Loucy (cell line): ENCODE measurements around the gene TPRG1L.

Experiments used
- EZH2phosphoT487 ChIP-seq: fragments of 200-600 bp; IDR thresholded peaks from 2 replicates; pipeline ENCODE4 v1.6.1; 2018; ENCODE audit warnings: antibody characterized with exemption, mild to moderate bottlenecking, moderate library complexity, borderline replicate concordance
- TF ChIP-seq, protein P1 (sequence below): fragments of 200-600 bp; sonication (generic); conservative IDR thresholded peaks from 2 replicates; pipeline ENCODE4 v1.5.1; 2014; ENCODE audit warnings: mild to moderate bottlenecking, antibody characterized with exemption, low read length

DNA sequence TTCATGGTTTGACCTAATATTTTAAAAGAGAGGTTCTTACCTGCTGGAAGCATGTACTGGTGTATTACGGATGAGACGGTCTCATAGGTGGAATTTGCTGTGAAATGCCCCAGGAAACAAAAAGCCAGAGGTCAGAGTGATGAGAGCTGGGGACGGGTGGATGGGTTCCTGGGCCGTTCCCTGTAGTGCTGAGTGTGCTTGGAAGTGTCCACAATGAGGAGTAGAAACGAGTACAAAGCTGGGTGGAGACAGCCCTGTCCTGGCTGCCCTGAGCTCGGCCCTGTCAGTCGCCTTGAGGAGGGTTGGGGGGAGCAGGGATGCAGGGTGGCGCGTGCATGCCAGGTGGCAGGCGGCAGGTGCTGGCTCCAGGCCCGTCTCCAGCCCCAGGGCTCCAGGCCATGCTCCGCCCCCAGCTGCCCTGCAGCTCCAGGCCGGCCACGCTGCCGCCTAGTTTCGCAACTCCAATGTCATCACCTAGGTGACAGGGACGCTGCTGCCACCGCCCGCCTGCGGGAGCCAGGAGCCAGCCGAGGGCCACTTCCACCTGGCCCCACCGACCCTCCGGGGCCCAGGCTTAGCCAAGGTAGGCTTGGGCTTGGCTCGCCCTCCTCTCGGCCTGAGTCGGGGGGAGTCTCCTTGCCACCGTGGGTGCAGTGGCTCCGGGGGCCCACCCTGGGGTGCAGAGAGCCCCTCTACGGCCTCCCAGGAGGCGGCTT, 43.9 kb downstream of the TPRG1L start:
- TF ChIP-seq, protein P1, sequence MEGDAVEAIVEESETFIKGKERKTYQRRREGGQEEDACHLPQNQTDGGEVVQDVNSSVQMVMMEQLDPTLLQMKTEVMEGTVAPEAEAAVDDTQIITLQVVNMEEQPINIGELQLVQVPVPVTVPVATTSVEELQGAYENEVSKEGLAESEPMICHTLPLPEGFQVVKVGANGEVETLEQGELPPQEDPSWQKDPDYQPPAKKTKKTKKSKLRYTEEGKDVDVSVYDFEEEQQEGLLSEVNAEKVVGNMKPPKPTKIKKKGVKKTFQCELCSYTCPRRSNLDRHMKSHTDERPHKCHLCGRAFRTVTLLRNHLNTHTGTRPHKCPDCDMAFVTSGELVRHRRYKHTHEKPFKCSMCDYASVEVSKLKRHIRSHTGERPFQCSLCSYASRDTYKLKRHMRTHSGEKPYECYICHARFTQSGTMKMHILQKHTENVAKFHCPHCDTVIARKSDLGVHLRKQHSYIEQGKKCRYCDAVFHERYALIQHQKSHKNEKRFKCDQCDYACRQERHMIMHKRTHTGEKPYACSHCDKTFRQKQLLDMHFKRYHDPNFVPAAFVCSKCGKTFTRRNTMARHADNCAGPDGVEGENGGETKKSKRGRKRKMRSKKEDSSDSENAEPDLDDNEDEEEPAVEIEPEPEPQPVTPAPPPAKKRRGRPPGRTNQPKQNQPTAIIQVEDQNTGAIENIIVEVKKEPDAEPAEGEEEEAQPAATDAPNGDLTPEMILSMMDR: no peak
- no peak for TF ChIP-seq EZH2phosphoT487
